ENCODE measurements around the gene BICDL1.

BICDL1 gene

DNA sequence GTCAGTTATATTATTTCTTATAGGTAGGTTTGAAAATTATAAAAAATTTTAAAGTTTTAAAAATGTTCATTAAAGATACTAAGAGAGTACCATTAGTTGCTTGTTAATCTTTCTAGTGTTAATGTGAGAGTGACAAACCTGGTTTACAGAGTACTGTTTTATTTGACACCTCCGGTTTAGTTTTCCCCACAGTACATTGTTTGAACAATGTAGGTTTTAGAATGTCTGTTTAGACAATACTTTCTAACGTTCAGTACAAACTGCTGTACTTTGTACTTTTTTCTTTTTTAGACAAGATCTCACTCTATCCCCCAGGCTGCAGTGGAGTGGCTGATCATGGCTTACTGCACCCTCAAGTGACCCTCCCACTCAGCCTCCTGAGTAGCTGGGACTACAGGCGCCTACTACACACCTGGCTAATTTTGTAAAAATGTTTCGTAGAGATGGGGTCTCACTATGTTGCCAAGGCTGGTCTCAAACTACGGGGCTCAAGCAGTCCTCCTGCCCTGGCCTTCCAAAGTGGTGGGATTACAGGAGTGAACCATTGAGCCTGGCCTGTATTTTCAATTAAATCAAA, 3.2 kb downstream of the BICDL1 start (continued):
- TF ChIP-seq ZNF398 (tag by site-specific recombination; IDR thresholded peaks at IDR 0.05) (no peak), ZNF513 (tag by site-specific recombination; IDR thresholded peaks at IDR 0.05) (no peak), ZNF791 (tag by site-specific recombination; IDR thresholded peaks at IDR 0.05) (no peak)

- Histone ChIP-seq H3K9me3 (ENCODE audit: control insufficient read depth, insufficient read depth, low read depth, low read length) (no peaks in the 10 kb centered on the region), H3K4me3 (ENCODE audit: low read depth, low read length) (no peak overlapping the region)
- POLR2A ChIA-PET: no interaction called here
These were observed 6.0 kb downstream of the BICDL1 start for GRCh38 chr12:119994892-119995658.

DNA sequence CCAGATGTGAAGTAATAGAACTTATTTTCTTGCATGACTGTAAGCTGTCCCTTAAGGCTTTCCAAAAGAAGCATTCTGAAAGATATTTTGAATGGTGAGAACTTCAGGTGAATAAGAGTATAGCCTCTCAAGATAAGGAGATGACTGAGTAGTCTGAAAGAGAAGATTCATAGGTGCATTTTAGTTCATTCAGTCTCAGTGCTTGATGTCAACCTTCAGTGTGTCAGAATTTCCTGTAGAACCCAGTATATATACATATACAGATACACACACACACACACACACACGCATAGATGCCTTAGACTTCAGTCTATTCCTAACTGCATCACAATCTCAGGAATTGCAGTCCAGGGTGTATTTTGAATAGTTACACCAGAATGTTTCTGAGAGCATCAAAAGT, 7.4 kb downstream of the BICDL1 start:
- Histone ChIP-seq H3K36me3 (ENCODE audit: control insufficient read depth in 2 of 2, insufficient read depth in 1 of 2, low read length in 2 of 2) (no peaks in the 10 kb centered on the region), H3K4me3 (ENCODE audit: low read depth, low read length) (no peak overlapping the region), H3K4me1 (ENCODE audit: control insufficient read depth, insufficient read depth, low read length) (no peaks in the 10 kb centered on the region), H3K9me3 (ENCODE audit: control insufficient read depth, insufficient read depth, low read depth, low read length) (no peaks in the 10 kb centered on the region), H3K27ac (ENCODE audit: extremely low read depth, low read depth, low read length) (no peak overlapping the region)
- POLR2A ChIA-PET: no interaction called here
- CTCF ChIA-PET: no interaction called here
- no peak for TF ChIP-seq ZNF792 (tag by site-specific recombination; IDR thresholded peaks at IDR 0.05)
- no peak for TF ChIP-seq ZNF223 (tag by site-specific recombination; IDR thresholded peaks at IDR 0.05)
- TF ChIP-seq, protein P1, sequence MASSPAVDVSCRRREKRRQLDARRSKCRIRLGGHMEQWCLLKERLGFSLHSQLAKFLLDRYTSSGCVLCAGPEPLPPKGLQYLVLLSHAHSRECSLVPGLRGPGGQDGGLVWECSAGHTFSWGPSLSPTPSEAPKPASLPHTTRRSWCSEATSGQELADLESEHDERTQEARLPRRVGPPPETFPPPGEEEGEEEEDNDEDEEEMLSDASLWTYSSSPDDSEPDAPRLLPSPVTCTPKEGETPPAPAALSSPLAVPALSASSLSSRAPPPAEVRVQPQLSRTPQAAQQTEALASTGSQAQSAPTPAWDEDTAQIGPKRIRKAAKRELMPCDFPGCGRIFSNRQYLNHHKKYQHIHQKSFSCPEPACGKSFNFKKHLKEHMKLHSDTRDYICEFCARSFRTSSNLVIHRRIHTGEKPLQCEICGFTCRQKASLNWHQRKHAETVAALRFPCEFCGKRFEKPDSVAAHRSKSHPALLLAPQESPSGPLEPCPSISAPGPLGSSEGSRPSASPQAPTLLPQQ (tag by site-specific recombination; IDR thresholded peaks at IDR 0.05): no peak
- TF ChIP-seq ZNF16 (tag by site-specific recombination; IDR thresholded peaks at IDR 0.05; ENCODE audit: low read depth): no peak
- no peak for TF ChIP-seq ZBTB11 (tag by site-specific recombination; conservative IDR thresholded peaks at IDR 0.05; ENCODE audit: low read depth)
- TF ChIP-seq ZNF169 (tag by site-specific recombination; IDR thresholded peaks at IDR 0.05): no peak
- no peak for TF ChIP-seq ZNF785 (tag by site-specific recombination; IDR thresholded peaks at IDR 0.05)
- no peak for TF ChIP-seq ZIC2 (tag by site-specific recombination; IDR thresholded peaks at IDR 0.05)

More at GRCh38 chr12:119994892-119995658, 6.0 kb downstream of the BICDL1 start:
- Histone ChIP-seq H3K4me1 (ENCODE audit: control insufficient read depth, insufficient read depth, low read length) (no peaks in the 10 kb centered on the region), H3K27ac (ENCODE audit: extremely low read depth, low read depth, low read length) (no peak overlapping the region), H3K36me3 (ENCODE audit: control insufficient read depth in 2 of 2, insufficient read depth in 1 of 2, low read length in 2 of 2) (no peaks in the 10 kb centered on the region)
- CTCF ChIA-PET: no interaction called here
- TF ChIP-seq, protein P2, sequence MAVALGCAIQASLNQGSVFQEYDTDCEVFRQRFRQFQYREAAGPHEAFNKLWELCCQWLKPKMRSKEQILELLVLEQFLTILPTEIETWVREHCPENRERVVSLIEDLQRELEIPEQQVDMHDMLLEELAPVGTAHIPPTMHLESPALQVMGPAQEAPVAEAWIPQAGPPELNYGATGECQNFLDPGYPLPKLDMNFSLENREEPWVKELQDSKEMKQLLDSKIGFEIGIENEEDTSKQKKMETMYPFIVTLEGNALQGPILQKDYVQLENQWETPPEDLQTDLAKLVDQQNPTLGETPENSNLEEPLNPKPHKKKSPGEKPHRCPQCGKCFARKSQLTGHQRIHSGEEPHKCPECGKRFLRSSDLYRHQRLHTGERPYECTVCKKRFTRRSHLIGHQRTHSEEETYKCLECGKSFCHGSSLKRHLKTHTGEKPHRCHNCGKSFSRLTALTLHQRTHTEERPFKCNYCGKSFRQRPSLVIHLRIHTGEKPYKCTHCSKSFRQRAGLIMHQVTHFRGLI (tag by site-specific recombination; IDR thresholded peaks at IDR 0.05): peak; percentile 77
- no peak for TF ChIP-seq ZNF571 (tag by site-specific recombination; IDR thresholded peaks at IDR 0.05)
